Measurements from ENCODE around the gene FAM43B. TPM values are rescaled to one million over a fixed set of nuclear protein-coding genes. Genes with fewer than 3 reads are reported as not detected.

The FAM43B gene
- total RNA-seq, 1 donor from 2014 or later, result 0.75 TPM

DNA sequence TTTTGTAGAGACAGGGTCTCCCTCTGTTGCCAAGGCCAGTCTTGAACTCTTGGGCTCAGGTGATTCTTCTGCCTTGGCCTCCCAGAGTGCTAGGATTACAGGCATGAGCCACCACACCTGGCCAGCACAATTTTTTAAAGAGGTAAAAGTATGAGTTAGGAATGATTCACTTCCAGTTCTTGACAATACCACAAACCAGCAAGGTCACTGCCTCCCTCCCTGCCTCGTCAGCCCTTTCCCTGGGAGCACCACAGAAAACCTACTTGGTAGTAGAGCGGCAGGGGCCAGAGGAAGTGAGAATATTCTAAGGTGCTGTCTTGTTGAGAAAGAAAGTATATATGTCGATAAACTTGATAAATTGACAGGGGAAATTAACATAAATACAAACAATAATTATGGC lies 25.7 kb downstream of the FAM43B start:
- no peak for TF ChIP-seq CTCF (IDR thresholded peaks at IDR 0.05)
- intact Hi-C loops (cut with DNase I), result loop anchor here (5.0 kb wide), 1 partner anchor 54 kb away; the partner anchor contains the start of gene PINK1
- H3K9me3 ChIP-seq, result no peaks in the 10 kb centered on the region

DNA sequence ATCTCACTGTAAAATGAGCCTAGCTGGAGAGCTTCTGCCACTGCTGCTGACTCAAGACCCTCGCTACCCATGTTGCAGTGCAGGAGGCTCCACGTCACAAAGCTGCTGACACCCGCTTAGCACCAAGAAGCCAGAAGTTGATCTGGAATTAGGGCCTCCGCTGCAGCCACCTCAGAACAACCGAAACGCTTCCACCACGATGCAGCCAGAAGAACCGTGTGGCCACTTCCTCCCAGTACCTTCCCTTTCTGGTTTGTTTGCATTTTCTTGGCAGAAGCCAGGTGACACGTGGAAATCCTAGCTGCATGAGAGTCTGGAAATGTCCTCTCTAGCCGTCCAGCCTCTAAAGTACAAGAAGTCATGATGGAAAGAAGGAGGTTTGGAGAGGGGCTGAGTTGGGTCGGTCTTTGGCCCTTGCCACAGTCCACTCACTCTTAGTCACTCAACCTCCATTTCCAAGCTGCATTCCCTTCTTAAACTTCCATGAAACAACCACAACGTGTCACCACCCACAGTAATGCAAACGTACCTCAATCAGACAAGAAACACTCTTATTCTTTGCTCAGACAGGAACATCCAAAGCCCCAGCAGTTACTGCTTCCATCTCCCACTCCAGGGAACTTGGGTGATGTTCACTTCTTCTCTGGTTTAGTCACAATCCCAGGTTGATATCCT lies 26.5 kb downstream of the FAM43B start:
- intact Hi-C loops (cut with DNase I), result loop anchor here (5.0 kb wide), 1 partner anchor 53 kb away; the partner anchor contains the start of gene PINK1
- H3K4me1 ChIP-seq, result no peaks in the 10 kb centered on the region
- no peaks in the 10 kb centered on the region for H3K27me3 ChIP-seq
- no peak for TF ChIP-seq CTCF (IDR thresholded peaks at IDR 0.05)
- H3K27ac ChIP-seq, result no peak overlapping the region
- DNase-seq (ENCODE audit: low spot score in 2 of 2), result no peak
- no peaks in the 10 kb centered on the region for H3K9me3 ChIP-seq
- H3K36me3 ChIP-seq, result no peaks in the 10 kb centered on the region
- H3K4me3 ChIP-seq, result no peak overlapping the region

More for the DNA sequence above, 25.7 kb downstream of the FAM43B start:
- Histone ChIP-seq H3K27me3 (no peaks in the 10 kb centered on the region), H3K27ac (no peak overlapping the region), H3K36me3 (no peaks in the 10 kb centered on the region), H3K4me1 (no peaks in the 10 kb centered on the region), H3K4me3 (no peak overlapping the region)
- DNase-seq (ENCODE audit: low spot score in 2 of 2), result no peak

DNA sequence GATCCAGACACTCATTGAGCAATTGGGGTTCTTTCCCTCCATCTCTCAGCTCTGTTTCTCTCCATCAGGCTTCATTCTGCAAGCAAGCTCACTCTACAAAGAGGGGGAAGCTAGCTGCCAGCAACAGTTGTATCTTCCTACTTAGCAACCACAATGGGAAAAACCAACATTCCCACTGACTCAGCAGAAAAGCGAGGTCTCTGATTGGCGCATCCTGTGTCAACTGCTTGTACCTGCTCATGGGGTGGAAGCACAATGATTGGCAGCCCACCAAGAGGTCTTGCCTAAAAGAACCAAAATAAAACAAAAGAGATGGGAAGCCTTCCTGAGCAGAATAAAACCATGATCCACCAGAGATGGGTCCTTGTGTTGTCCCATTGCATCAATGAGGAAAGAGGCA lies 32.5 kb downstream of the FAM43B start:
- no peaks in the 10 kb centered on the region for H3K36me3 ChIP-seq
- H3K4me1 ChIP-seq, result no peaks in the 10 kb centered on the region
- no peak for TF ChIP-seq CTCF (IDR thresholded peaks at IDR 0.05)
- DNase-seq (ENCODE audit: low spot score in 2 of 2), result no peak
- H3K27ac ChIP-seq, result no peak overlapping the region
- no peaks in the 10 kb centered on the region for H3K27me3 ChIP-seq
- no peak overlapping the region for H3K4me3 ChIP-seq
- no peaks in the 10 kb centered on the region for H3K9me3 ChIP-seq
- intact Hi-C loops (cut with DNase I), result no loop called here

DNA sequence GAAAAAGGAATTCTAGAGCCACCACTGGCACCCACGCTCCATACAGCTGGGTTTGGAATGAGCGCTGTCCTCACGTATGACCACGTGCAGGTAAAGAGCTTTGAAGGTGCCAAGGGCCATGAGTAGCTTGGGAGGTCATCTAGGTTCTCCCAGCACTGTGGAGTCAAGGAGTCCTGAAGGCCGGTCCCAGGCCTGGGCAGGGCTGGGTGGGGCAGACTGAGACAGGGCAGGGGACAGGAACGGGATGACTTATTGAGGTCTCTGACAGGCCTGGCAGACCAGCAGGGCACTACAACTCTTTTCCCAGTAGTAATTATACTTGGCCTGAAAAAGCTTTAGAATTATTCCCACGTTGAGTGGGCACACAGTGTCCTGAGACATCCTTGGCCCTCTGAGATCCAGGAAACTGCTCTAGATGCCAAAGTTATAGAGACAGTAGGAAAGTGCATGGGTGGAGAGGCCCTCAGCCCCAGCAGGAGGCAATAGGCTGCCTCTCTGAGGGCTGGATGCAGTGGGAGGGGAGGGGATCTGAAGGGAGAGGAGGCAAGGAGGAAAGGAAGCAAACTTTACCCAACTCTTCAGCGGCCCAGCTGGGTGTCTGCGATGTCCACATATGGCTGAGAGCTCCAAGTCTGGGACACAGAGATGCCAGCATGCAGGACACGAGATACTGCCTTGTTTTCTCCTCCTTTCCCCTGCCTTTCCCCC lies 34.7 kb downstream of the FAM43B start:
- H3K27me3 ChIP-seq, result no peaks in the 10 kb centered on the region
- H3K36me3 ChIP-seq, result no peaks in the 10 kb centered on the region
- no peaks in the 10 kb centered on the region for H3K4me1 ChIP-seq
- H3K9me3 ChIP-seq, result no peaks in the 10 kb centered on the region
- no peak for TF ChIP-seq CTCF (IDR thresholded peaks at IDR 0.05)
- intact Hi-C loops (cut with DNase I), result no loop called here
- DNase-seq (ENCODE audit: low spot score in 2 of 2), result no peak
- no peak overlapping the region for H3K4me3 ChIP-seq
- no peak overlapping the region for H3K27ac ChIP-seq

- Histone ChIP-seq H3K4me3 (no peak overlapping the region), H3K36me3 (no peaks in the 10 kb centered on the region), H3K27me3 (no peaks in the 10 kb centered on the region), H3K9me3 (no peaks in the 10 kb centered on the region), H3K27ac (no peak overlapping the region), H3K4me1 (no peaks in the 10 kb centered on the region)
- no peak for DNase-seq (ENCODE audit: low spot score in 2 of 2)
- intact Hi-C loops (cut with DNase I), result no loop called here
- TF ChIP-seq CTCF (IDR thresholded peaks at IDR 0.05), result no peak
Measured at GRCh38 chr1:20587661-20588053, 35.3 kb downstream of the FAM43B start.
